Colonic mucosa (tissue), 4 donors: ENCODE results near the gene ARHGEF16. TPM values are rescaled to one million over a fixed set of nuclear protein-coding genes. Genes with fewer than 3 reads are reported as not detected.

ENCODE experiments used
- DNase-seq: peaks from one replicate; pipeline ENCODE4 v3.0.0-alpha.2; 2020
- H3K27ac ChIP-seq: fragments of 200-600 bp; one replicate; pipeline ENCODE4 v1.8.0; 2021
- H3K27me3 ChIP-seq: fragments of 200-600 bp; one replicate; pipeline ENCODE4 v1.8.0; 2021
- H3K36me3 ChIP-seq: fragments of 200-600 bp; one replicate; pipeline ENCODE4 v1.8.0; 2021
- H3K4me1 ChIP-seq: fragments of 200-600 bp; one replicate; pipeline ENCODE4 v1.8.0; 2021; ENCODE audit warnings: mild to moderate bottlenecking
- H3K4me3 ChIP-seq: fragments of 200-600 bp; one replicate; pipeline ENCODE4 v1.8.0; 2021
- H3K9ac ChIP-seq, 2 donors: one replicate each; pipeline ENCODE4 v1.7.0; 2013; ENCODE audit warnings: control low read depth in 2 of 2, low read depth in 2 of 2, low read length in 2 of 2
- H3K9me3 ChIP-seq: fragments of 200-600 bp; one replicate; pipeline ENCODE4 v1.8.0; 2021
- intact Hi-C: fragments of 100-400 bp; cut with DNase I; formaldehyde crosslinking; loops from one replicate; pipeline ENCODE4 v1.14.1; 2022
- total RNA-seq, 2 donors: library from RNA; stranded (reverse); fragmentation: NEBNext Ultra II Directional in 1 of 2; extraction: Animal tissue kit (Norgen Biotek cat#: 25700) in 1 of 2; gene quantifications; one replicate each; pipeline ENCODE4 v1.2.1, GENCODE V29; 2021
- TF ChIP-seq, protein P1 (sequence below): fragments of 200-600 bp; IDR thresholded peaks from one replicate; pipeline ENCODE4 v1.8.0; 2022; ENCODE audit warnings: antibody characterized with exemption, mild to moderate bottlenecking
- donor health status: healthy.
- donor health status: DM: no; HTN: no; CAD: no.
- donor health status: DM: no; HTN: no; CAD: no.

The ARHGEF16 gene
- total RNA-seq, 2 donors from 2014 or later = 77.3 to 90.2 TPM

- Histone ChIP-seq H3K4me1 (no peaks in the 10 kb centered on the region), H3K9me3 (no peaks in the 10 kb centered on the region), H3K27ac (no peak overlapping the region), H3K36me3 (no peaks in the 10 kb centered on the region), H3K27me3 (no peaks in the 10 kb centered on the region), H3K4me3 (no peak overlapping the region), H3K9ac (no peak overlapping the region)
- no peak for DNase-seq
- intact Hi-C loops = no loop called here
- TF ChIP-seq, protein P1, sequence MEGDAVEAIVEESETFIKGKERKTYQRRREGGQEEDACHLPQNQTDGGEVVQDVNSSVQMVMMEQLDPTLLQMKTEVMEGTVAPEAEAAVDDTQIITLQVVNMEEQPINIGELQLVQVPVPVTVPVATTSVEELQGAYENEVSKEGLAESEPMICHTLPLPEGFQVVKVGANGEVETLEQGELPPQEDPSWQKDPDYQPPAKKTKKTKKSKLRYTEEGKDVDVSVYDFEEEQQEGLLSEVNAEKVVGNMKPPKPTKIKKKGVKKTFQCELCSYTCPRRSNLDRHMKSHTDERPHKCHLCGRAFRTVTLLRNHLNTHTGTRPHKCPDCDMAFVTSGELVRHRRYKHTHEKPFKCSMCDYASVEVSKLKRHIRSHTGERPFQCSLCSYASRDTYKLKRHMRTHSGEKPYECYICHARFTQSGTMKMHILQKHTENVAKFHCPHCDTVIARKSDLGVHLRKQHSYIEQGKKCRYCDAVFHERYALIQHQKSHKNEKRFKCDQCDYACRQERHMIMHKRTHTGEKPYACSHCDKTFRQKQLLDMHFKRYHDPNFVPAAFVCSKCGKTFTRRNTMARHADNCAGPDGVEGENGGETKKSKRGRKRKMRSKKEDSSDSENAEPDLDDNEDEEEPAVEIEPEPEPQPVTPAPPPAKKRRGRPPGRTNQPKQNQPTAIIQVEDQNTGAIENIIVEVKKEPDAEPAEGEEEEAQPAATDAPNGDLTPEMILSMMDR = no peak
Measured at GRCh38 chr1:3488432-3488831, 34.0 kb downstream of the ARHGEF16 start.

DNA sequence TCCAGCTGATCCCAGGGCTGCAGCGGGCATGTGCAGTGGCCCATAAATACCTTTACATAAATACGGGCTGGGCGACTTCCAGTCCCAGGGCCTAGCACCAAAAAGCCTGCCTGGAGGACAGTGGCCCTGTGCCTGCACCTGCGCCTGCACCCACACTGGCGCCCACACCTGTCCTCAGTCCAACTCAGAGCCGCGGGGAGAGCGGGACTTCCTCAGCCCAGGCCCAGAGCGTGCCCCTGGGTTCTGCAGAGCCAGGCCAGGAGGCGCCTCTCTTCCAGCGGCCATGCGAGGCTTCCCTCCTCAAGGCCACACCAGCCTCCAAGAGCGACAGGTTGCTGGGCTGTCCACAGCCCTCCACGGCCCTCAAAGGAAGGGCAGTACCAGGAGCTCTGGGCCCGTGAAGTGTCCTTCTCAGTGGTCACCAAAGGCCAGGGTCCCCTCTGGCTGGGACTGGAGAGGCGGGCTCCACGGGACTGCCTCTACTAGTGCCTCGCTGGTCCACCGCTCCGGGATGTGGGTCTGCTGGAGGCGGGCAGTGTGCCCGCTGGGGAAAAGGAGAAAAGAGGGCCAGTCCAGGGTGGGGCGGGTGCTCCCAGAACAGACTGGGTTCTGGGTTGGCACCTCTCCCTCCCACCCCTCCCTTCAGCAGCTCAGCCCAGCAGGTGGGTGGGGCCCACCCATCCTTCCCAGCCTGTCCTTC lies 35.7 kb downstream of the ARHGEF16 start:
- DNase-seq = no peak
- no peaks in the 10 kb centered on the region for H3K27me3 ChIP-seq
- H3K4me3 ChIP-seq = no peak overlapping the region
- intact Hi-C loops = loop anchor here (5.0 to 10.0 kb wide), 2 partner anchors 72 to 235 kb away; no protein-coding TSS in a partner anchor
- H3K27ac ChIP-seq = no peak overlapping the region
- H3K9me3 ChIP-seq = no peaks in the 10 kb centered on the region
- TF ChIP-seq, protein P1 = no peak
- H3K4me1 ChIP-seq = no peaks in the 10 kb centered on the region
- no peak overlapping the region for H3K9ac ChIP-seq
- no peaks in the 10 kb centered on the region for H3K36me3 ChIP-seq

DNA sequence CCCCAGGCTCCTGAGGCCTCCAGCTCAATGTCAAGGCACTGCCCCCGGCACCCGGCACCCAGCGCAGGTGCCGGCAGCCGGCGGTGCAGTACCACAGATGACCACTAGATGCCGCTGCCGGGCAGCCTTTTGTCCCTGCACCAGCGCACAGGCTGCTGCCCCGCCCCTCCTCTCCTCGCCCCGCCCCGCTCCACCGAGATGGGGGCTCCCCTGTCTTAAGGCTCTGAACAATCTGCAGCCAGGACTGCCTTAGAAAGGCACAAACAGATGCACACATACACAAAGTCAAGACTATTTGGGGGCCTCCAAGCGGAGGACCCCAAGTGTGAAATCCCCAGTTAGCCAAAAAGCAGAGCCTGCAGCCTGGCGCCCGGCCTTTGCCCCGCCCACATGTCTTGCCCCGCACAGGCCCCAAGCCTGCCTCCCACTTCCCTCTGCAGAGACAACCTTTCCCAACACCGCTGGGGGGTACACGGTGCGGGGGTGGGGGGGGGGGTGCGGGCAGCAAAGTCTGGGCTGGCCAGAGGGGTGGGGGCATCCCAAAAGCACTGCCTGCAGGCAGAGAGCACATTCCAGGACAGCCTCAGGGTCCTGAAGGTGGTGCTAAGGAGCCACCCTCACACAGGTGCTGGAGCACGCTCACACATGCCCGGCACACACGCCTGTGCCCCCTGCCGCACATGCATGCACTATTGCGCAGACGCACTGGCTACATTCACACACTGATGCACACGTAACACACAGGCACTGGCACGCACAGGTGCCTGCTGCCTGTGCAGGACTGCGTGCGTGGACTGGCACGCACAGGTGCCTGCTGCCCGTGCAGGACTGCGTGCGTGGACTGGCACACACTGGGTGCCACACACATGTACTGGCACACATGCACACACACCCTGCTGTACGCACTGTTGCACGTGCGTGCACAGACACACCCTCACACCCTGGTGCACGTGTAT lies 37.1 kb downstream of the ARHGEF16 start:
- Histone ChIP-seq H3K36me3 (no peaks in the 10 kb centered on the region), H3K27ac (no peak overlapping the region), H3K27me3 (no peaks in the 10 kb centered on the region), H3K4me1 (no peaks in the 10 kb centered on the region), H3K9me3 (no peaks in the 10 kb centered on the region), H3K4me3 (no peak overlapping the region), H3K9ac (peak overlapping the region in 1 of 2 donors; percentile 43)
- TF ChIP-seq, protein P1 = peak; percentile 100
- DNase-seq = peak; percentile 77
- intact Hi-C loops = loop anchor here (2.0 to 10.0 kb wide), 3 partner anchors 71 to 233 kb away; no protein-coding TSS in a partner anchor

GRCh38 chr1:3492545-3493246 lies 38.2 kb downstream of the ARHGEF16 start:
- no peak for DNase-seq
- H3K36me3 ChIP-seq = no peaks in the 10 kb centered on the region
- intact Hi-C loops = loop anchor here (2.0 to 10.0 kb wide), 3 partner anchors 70 to 232 kb away; no protein-coding TSS in a partner anchor
- H3K9me3 ChIP-seq = no peaks in the 10 kb centered on the region
- H3K4me1 ChIP-seq = no peaks in the 10 kb centered on the region
- TF ChIP-seq, protein P1 = no peak
- no peak overlapping the region for H3K4me3 ChIP-seq
- no peak overlapping the region for H3K27ac ChIP-seq
- H3K27me3 ChIP-seq = no peaks in the 10 kb centered on the region
- no peak overlapping the region for H3K9ac ChIP-seq
